IPS-NIHi7 (cell line): Measurements from ENCODE around the gene DLD.
"Not testable (repeated sequence)": the region's sequence is repeated elsewhere in the genome, so short reads cannot be mapped to it uniquely, and the experiment has no call there.

Experiments used
- DNase-seq: peaks from one replicate; pipeline ENCODE4 v3.0.0; 2012; ENCODE audit warnings: mixed read lengths; ENCODE audit errors: extremely low spot score

The DLD gene

DNA sequence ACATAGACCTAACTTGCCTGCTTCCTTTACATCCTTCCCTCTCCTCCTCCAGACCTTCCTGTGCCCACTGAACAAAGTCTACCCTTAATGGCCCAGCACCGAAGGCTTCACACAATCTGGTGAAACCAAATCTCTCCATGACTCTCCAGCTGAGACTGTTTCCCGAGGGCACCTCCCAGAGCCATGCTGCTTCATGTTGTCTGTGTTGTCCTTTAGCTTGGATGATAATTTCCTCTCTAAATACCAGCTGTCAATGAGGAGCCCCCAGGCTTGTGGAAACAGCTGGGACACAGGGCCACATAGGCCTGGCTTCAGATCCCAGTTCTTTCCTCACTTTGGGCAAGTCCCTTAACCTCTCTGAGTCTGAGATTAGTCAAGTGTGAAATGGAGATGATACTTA lies 54.3 kb downstream of the DLD start:
- DNase-seq: no peak

DNA sequence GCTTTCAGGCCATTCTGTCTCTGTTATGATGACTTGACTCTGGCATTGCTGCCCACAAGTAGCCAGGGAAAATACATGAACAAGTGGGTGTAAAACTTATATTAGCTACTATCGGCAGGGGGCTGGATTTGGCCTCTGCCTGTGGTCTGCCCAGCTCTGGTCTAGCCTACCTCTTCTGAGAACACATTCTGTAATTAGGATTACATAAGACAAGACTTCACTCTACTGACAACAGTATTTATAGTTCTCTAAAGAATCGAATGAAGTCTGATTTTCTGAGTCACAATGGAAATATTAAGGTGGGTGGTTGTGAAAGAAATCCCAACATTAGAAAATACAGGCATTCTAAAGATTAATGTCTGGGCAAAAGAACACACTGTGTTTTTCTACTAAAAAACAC lies 55.5 kb downstream of the DLD start:
- no peak for DNase-seq

DNA sequence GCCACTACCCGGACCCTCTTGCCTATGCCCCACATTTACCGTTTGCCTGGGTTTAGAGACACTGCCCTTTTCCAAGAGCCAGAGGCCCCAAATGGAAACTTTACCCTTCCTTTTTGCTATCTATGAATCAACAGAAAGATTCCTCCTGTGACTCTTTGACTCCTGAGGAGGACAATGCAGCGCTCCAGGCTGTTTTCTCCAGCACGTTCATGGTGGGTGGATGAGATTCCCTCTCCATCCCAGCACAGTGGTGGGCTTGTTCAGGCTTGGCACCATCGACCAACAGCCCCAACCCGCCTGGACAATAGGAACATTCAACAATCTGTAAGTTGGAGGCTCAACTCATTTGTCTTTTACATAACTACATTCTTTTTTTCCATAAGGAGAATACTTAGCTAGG lies 55.9 kb downstream of the DLD start:
- DNase-seq: no peak

DNA sequence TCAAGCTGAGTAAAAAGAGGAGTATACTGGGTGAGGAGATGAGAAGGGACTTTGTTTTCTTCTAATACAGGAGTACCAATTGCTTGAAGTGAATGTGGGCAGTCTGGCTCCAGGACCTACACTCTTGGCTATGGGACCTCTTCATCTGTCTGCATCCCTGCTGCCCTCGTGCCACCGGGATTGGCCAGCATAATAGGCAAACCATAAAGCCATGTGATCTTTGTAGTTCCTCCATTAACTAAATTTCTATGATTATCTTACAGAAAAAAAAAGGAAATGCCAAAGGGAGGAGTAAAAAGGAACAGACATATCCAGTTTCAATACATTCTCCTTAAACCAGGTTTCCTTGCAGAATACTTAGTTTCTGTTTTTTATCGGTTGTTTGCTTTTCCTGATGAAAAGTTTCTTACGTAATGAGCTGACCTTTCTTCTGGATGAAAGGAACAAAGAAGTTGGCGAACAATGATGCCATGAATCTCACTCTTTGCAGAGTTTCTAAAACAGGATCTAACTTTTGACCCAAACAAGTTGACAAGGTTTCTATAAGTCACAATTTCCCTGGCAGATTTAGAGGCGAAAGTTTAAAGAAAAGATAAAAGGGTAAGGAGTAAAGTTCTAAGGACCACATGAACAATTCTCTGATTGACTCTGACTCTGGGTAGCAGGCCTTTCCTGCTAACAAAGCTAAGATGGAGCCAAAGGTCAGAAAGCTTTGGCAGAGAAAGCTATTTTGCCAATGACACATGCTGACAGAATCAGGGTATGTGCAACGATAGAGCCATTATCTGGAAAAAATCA lies 57.9 kb downstream of the DLD start:
- DNase-seq: no peak

DNA sequence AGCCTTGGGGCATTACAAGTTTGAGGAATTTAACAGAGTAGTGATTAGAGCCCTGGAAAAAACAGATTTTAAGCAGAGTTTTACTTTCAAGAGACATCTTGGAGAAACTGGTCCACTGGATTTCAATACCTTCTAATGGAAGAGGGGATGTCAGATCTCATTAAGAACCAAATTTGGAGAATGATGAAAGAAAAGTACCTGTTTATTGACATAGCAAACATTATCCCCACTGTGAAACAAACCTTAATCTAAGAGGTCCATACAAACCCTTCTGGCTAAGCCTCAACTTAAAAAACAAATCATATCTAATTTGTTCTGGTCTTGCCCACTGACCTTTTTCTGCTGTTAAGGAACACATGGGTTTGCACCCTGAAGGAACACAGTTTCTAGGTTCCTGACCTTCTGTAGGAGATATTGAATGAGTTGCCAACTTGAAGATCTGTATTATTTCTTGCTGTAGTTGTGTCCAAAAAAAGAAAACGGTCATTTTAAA lies 58.5 kb downstream of the DLD start:
- no peak for DNase-seq

DNA sequence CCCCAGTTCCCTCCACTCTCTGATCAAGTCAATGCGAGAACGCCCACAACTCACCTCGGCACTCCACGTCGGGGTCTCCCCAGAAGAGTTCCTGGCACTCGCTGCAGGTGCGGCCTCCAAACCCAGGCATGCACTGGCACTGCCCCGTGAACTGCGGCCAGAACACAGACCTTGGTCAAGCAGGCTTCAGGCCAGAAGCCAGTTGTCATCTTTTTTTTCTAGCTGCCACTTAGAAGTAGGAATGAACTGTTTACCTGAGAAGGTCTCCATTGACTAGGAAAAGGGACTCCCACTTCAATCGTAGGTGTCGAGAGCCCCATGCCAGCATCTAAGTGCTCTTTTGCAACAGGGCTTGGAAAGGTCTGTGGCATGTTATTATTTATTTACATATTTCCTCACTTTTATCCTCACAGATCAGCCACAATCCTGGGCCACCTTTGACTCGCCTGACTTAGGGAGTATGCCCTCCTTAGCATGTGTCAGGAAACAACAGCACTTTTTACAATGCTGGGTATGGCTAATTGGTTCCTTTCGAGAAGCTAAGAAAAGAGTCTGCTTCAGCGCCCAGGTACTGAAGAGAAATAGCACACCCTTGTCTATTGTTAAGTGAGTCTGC lies 60.3 kb downstream of the DLD start:
- DNase-seq: no peak

DNA sequence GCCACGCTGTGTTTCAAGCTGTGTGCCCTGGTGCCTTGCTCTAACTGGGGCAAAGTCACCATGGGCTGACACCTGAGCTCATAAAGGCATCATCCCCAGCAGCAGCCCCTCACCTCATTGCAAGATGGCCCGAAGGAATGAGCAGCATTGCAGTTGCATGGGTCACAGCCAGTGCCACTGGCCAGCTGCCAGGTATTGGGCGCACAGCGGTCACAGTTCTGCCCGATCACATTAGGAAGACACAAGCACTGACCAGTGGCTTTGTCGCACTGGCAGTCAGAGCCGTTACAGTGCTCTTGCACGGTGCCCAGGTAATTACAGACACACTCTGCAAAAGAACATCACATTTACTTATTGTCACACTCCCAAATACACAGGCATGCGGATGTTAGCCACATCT lies 60.9 kb downstream of the DLD start:
- DNase-seq: no peak

DNA sequence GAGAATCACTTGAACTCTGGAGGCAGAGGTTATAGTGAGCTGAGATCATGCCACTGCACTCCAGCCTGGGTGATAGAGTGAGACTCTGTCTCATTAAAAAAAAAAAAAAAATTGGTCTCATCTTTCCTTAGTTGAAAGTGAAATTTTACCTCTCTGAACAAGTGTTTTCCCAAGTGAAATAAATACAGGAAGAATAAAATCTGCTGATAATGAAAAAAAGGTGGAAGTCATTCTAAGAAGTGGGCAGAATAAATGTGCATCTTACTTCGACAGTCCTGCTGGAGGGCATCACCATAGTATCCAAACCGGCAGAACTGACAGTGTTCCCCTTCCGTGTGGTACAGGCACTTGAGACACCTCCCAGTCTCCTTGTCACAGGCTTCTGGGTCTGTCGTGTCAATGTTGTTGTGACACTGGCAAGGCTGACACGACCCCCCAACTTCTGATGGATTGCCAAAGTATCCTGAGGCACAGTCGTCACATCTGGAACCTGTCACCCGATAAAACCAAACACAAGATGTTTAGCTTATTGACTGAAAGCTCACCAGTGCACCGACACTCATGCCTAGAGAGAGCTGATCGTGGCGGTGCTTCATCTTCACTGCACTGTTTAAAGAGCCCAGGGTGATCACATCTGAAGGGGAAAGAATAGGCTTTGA lies 62.4 kb downstream of the DLD start:
- no peak for DNase-seq

DNA sequence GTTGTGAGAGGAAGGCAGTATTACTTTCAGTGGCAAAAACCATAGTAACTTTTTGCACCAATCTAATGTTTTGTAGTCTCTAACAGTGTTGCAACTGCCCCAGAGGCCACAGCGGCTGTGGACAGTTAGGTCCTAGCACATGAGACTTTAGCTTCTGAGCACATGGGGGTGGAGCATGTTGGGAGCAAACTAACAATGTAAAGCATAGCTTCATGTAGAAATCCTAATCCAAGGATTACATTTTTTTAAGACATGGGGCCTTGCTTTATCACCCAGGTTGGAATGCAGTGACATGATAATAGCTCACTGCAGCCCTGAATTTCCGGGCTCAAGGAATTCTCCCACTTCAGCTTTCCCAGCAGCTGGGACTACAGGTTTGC lies 62.9 kb downstream of the DLD start:
- no peak for DNase-seq

DNA sequence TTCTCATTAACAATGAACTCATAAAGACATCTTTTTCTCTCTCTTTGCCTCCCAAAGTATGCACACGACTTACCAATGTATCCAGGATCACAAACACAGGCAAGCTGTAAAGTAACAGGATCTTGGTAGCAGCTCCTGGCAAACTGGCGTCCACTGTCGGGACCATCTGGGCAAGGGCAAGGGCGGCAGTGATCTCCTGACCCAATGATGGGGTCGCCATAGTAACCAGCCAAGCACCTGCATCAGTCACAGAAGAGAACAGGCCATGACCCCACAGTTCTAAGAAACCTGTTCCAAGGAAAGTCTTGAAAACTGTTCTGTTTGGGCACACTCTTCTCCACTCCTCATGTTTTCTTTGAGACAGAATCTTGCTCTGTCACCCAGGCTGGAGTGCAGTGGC lies 64.4 kb downstream of the DLD start:
- no peak for DNase-seq

DNA sequence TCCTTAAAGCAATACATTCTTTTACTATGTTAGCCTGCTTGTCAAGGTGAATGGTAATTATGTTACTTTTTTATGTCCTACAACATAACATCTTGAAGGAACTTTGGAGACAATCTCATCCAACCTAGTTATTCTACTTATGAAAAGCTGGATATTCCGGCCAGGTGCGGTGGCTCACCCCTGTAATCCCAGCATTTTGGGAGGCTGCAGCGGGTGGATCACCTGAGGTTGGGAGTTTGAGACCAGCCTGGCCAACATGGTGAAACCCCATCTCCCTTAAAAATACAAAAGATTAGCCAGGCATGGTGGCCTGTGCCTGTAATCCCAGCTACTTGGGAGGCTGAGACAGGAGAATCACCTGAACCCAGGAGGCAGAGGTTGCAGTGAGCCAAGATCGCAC lies 66.0 kb downstream of the DLD start:
- DNase-seq: not testable (repeated sequence)

DNA sequence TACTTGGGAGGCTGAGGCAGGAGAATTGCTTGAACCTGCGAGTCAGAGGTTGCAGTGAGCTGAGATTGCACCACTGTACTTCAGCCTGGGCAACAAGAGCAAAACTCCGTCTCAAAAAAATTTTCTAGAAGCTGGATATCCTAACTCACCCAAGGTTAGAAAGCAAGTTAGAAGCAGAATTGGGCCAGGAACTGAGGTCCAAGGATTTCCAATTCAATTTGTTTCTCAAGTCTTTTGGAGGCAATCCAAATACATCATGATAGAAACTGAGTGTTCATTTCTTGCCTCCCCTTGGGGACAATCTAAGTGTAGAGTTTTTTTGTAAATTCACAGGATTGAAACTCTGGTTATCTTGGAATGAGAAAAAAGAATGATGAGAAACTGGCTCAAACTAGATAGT lies 66.5 kb downstream of the DLD start:
- no peak for DNase-seq

DNA sequence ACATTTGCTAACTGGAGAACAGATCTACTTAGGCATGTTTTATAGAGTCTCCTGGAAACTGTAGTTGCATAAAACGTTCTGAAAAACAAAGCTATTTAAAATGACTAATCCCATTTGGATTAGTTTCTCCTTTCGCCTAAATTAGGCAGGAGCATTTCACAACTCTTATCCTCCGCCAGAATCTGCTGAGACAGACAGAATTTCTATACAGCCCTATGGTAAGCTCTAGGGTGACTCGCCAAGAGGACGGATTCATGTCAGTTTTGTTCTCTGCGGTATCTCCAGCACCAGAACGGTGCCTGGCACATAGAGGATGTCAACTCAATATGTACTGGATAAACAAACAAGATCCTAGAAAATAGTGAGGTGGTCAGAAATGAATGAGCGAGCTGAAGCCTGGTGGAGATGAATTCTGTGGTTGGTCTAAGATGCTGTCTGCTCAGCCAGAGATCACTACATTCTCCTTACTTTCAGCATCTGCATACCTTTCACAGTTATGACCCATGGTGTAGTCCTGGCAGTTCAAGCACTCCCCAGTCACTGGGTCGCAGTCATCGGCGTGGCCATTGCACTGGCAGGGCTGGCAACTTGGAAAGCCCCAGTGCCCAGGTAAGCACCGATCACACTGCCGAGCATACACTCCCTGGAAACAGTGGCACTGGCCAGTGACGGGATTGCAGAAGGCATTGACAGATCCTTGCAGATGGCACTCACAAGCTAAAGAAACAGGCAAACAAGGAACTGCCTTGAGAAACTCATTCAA lies 68.0 kb downstream of the DLD start:
- no peak for DNase-seq

DNA sequence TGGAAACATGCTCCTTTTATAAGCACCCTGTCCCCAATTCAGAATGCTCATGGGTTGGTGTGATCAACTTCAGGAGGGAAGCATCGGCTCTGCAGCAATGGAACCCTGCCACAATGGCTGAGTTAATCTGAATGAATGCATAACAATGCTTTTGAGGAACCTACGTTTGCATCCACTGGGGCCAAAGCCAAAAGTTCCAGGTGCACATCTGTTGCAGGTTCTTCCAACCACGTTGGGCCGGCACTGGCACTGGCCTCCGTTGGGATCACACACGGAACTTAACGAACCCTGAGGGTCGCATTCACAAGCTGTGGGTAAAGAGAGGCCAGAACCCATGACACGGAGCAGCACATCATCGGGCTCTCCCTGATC lies 68.5 kb downstream of the DLD start:
- peak; percentile 21 for DNase-seq

DNA sequence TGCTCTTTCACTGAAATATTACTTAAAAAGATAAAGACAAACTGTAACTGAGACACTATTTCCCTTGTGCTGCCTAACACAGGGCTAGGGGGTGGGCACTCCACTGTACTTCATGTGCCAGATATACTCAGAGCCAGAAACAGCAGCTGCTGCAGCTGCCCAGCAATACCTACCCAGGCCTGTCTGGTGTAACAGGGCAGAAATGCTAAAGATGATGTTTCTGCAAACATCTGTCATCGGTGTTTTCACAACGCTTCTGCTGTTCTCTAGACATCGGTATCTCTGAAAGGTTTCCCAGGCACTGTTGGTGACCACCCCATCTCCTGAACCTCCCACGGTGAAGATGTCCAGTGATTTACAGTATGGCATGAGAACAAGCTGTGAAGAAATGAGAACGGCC lies 69.3 kb downstream of the DLD start:
- DNase-seq: no peak

DNA sequence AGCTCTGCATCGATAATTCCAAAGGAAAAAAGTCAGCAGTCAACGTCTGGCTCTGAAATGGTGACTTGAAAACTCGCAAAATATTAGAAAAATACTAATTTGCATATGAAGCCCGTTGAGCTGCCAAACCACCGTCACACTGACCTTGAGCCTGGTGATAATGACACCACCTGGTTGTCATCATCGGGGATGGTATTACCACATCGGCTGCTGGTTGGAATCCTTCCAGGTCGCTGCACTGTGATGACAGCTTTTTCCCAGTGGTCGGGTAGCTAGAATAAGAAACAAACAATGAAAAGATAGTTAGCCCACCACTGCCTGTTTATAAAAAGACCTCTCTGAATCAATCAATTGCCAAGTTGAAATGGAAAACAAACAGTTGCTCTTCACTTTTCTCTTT lies 70.4 kb downstream of the DLD start:
- DNase-seq: no peak

DNA sequence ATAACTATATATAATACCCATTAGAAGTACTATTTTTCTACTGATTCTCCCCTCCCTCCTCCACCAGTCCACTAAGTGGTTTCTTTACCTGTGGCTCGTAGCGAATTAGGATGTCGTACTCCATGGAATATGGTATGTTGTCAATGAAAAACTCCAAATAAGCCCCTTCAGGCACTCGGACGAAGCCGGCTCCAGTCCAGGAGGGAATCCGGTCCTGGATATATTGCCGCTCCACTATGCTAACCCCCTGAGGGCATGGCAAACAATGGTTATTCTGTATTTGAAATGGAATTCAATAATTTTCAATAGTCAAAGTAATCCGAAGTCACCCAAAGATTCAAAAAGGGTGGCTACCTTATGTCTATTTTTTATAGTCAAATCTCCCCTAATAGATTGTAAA lies 71.8 kb downstream of the DLD start:
- DNase-seq: no peak

DNA sequence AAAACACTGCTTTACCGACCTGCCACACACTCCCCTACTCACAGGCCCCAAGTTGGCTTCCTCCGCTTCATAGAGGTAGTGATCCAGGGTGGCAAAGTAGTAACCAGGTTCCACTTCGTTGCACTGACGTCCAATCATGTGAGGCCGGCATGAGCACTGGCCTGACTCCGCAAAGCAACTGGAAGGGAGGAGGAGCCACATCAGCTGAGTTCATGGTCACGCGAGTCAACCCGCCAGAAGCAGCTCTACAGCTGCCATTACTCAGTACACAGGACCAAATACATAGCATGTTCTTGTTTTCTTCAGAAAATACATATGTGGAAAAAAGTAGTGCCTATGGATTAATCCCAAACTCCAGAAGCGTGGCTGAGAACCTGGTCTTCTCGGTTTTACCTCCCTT lies 73.5 kb downstream of the DLD start:
- DNase-seq: no peak

DNA sequence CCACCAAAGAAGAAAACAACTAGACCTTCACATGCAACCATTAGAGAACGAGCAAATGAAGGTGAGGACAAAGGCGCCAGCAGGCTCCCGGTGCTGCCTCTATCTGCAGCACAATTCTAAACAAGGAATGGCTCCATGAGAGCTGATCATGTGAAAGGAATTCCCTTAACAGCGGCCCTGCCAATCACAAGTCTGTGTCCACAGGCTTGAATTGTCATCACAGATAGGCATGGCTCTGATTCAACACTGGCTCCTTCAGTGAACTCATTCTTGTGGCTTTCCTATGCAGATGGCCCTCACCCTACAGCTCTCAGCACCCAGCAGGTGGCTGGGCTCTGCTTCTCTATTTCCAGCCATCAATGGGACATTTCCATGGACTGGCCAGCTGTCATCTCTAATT lies 75.7 kb downstream of the DLD start:
- DNase-seq: peak; percentile 66

DNA sequence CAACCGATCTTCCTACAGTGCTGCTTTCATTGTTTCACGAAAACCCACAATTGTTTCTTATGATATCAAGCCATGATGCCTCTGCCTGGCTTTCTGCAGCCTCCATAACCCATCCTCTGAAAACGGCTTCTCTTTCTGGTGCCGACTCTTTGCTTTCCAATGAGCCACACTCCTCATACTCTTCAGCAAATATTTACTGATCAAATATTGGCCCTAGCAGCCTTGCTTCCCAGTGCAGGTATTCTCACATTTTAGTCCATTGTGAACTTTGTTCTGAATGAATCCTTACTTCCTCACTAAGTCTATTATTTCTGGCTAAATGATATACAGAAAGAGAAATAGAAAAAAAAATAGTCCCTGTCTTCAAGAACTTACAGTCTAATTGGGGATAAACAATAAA lies 76.4 kb downstream of the DLD start:
- no peak for DNase-seq

DNA sequence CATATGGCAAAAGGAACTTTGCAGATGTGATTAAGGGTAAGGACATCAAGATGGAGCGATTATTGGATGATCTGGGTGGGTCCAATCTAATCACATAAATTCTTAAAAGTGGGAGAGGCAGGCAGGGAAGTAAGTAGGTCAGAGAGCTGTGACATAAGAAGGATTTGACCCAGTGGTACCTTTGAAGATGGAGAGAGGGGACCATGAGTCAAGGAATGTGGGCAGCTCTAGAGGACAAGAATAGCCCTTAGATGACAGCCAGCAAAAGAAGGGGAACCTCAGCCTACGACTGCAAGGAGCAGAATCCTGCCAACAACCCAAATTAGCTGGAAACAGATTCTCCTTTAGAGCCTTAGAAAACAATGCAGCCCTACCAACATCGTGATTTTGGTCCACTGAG lies 77.5 kb downstream of the DLD start:
- no peak for DNase-seq

DNA sequence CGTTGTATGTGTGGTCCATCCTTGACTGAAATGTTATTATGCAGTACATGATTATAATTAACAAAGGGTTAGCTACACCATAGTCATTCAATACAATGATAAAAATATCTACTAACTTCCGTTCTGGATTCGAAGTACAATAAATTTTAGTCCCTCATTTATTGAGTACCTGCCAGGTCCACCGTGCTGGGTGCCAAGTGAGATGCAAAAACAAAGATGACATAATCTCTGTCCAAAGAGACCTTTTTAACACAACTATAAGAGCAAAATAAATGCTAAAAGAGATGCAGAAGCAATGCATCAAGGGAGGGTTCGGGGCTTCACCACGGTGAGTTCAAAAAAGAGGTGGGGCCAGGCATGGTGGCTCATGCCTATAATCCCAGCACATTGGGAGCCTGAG lies 78.9 kb downstream of the DLD start:
- DNase-seq: no peak
